ENCODE measurements around the gene COPG2. TPM values are rescaled to one million over a fixed set of nuclear protein-coding genes. Genes with fewer than 3 reads are reported as not detected.

COPG2 gene
- polyA plus RNA-seq, 1 of the 3 experiments (the other 2 are of a cell fraction), result 44.3 TPM

- H3K9me3 ChIP-seq, result no peaks in the 10 kb centered on the region
- H3K4me1 ChIP-seq (ENCODE audit: control insufficient read depth in 1 of 2, insufficient read depth in 2 of 2, low read depth in 1 of 2, low read length in 1 of 2), result no peaks in the 10 kb centered on the region; a peak in 1 of 4 replicates
- H3K4me2 ChIP-seq, result no peak overlapping the region
- 93% methylated on average over 1 of the region's 1 CpG for WGBS (ENCODE audit: low lambda C conversion rate)
- no peak for DNase-seq
- H3K27me3 ChIP-seq (ENCODE audit: insufficient read depth), result no peaks in the 10 kb centered on the region
- peaks cover 7% of the 10 kb centered on the region; the same call in 1 of the 2 replicates for H3K9me2 ChIP-seq
- TF ChIP-seq TCF12 (IDR thresholded peaks at IDR 0.05) (no peak), RFX5 (IDR thresholded peaks at IDR 0.05; ENCODE audit: low read length) (no peak), JUND (IDR thresholded peaks at IDR 0.05) (no peak), YY1 (IDR thresholded peaks at IDR 0.05; ENCODE audit: low read depth) (no peak), ELF1 (IDR thresholded peaks at IDR 0.05) (no peak), GABPA (IDR thresholded peaks at IDR 0.05; ENCODE audit: low read depth) (no peak), EP300 (IDR thresholded peaks at IDR 0.05; ENCODE audit: borderline replicate concordance in 1 of 2, low read depth in 1 of 2, low read length in 1 of 2) (no peak)
- H3K27ac ChIP-seq (ENCODE audit: low read depth in 2 of 2, low read length in 1 of 2), result no peak overlapping the region
- H3F3A ChIP-seq (replicated peaks; ENCODE audit: insufficient read depth), result peaks cover 9% of the 10 kb centered on the region
- peaks cover 54 to 63% of the 10 kb centered on the region in 2 experiments for H3K36me3 ChIP-seq (replicated peaks in 1 of 2; ENCODE audit: control insufficient read depth in 1 of 2, insufficient read depth in 2 of 2, low read length in 1 of 2)
- H4K20me1 ChIP-seq (ENCODE audit: insufficient read depth), result no peaks in the 10 kb centered on the region
- no peaks in the 10 kb centered on the region for H3K79me2 ChIP-seq (ENCODE audit: insufficient read depth)
- ChIA-PET CTCF (no interaction called here), POLR2A (no interaction called here)
- no peak overlapping the region for H2AFZ ChIP-seq (ENCODE audit: low read depth)
- H3K9ac ChIP-seq, result no peak overlapping the region
- no peak overlapping the region for H3K4me3 ChIP-seq (ENCODE audit: low read depth in 2 of 2, low read length in 1 of 2)
Measured at GRCh38 chr7:130654850-130655249, 13.7 kb downstream of the COPG2 start.

- Histone ChIP-seq H3K4me3 (ENCODE audit: low read depth in 2 of 2, low read length in 1 of 2) (no peak overlapping the region), H3K27ac (ENCODE audit: low read depth in 2 of 2, low read length in 1 of 2) (no peak overlapping the region; a peak in 1 of 4 replicates), H3K4me1 (ENCODE audit: control insufficient read depth in 1 of 2, insufficient read depth in 2 of 2, low read depth in 1 of 2, low read length in 1 of 2) (no peaks in the 10 kb centered on the region), H3K27me3 (ENCODE audit: insufficient read depth) (no peaks in the 10 kb centered on the region), H3K9ac (no peak overlapping the region), H3K79me2 (ENCODE audit: insufficient read depth) (no peaks in the 10 kb centered on the region), H3K9me3 (no peaks in the 10 kb centered on the region), H3F3A (replicated peaks; ENCODE audit: insufficient read depth) (peaks cover 17% of the 10 kb centered on the region), H3K36me3 (replicated peaks in 1 of 2; ENCODE audit: control insufficient read depth in 1 of 2, insufficient read depth in 2 of 2, low read length in 1 of 2) (peaks cover 60 to 61% of the 10 kb centered on the region in 2 experiments), H4K20me1 (ENCODE audit: insufficient read depth) (no peaks in the 10 kb centered on the region), H3K9me2 (peaks cover 7% of the 10 kb centered on the region; the same call in 1 of the 2 replicates), H3K4me2 (no peak overlapping the region), H2AFZ (ENCODE audit: low read depth) (no peak overlapping the region)
- WGBS (ENCODE audit: low lambda C conversion rate), result 85% methylated on average over 1 of the region's 1 CpG
- ChIA-PET CTCF (no interaction called here), POLR2A (no interaction called here)
- no peak for TF ChIP-seq SIN3A (IDR thresholded peaks at IDR 0.05; ENCODE audit: borderline replicate concordance, low read depth, low read length)
- no peak for TF ChIP-seq USF2 (IDR thresholded peaks at IDR 0.05; ENCODE audit: borderline replicate concordance, low read depth, low read length)
- TF ChIP-seq FOXJ3 (CRISPR knock-in tag; IDR thresholded peaks at IDR 0.05), result no peak
- no peak for TF ChIP-seq REST (IDR thresholded peaks at IDR 0.05; ENCODE audit: low read depth, low read length)
- TF ChIP-seq TEAD4 (IDR thresholded peaks at IDR 0.05; ENCODE audit: borderline replicate concordance, insufficient read depth), result no peak
- TF ChIP-seq EP300 (IDR thresholded peaks at IDR 0.05; ENCODE audit: borderline replicate concordance in 1 of 2, low read depth in 1 of 2, low read length in 1 of 2), result no peak
- DNase-seq, result no peak
Measured at GRCh38 chr7:130650611-130651120, 17.9 kb downstream of the COPG2 start.

Measured in SK-N-SH (cell line).